ENCODE results near the gene PPEF1. TPM values are rescaled to one million over a fixed set of nuclear protein-coding genes. Genes with fewer than 3 reads are reported as not detected.

PPEF1 gene
- total and polyA plus RNA-seq, 2 experiments from 2014 or later = 0.76 TPM; not detected in 1

GRCh38 chrX:18757956-18758932, 50.8 kb downstream of the PPEF1 start (continued):
- TF ChIP-seq, protein P1, sequence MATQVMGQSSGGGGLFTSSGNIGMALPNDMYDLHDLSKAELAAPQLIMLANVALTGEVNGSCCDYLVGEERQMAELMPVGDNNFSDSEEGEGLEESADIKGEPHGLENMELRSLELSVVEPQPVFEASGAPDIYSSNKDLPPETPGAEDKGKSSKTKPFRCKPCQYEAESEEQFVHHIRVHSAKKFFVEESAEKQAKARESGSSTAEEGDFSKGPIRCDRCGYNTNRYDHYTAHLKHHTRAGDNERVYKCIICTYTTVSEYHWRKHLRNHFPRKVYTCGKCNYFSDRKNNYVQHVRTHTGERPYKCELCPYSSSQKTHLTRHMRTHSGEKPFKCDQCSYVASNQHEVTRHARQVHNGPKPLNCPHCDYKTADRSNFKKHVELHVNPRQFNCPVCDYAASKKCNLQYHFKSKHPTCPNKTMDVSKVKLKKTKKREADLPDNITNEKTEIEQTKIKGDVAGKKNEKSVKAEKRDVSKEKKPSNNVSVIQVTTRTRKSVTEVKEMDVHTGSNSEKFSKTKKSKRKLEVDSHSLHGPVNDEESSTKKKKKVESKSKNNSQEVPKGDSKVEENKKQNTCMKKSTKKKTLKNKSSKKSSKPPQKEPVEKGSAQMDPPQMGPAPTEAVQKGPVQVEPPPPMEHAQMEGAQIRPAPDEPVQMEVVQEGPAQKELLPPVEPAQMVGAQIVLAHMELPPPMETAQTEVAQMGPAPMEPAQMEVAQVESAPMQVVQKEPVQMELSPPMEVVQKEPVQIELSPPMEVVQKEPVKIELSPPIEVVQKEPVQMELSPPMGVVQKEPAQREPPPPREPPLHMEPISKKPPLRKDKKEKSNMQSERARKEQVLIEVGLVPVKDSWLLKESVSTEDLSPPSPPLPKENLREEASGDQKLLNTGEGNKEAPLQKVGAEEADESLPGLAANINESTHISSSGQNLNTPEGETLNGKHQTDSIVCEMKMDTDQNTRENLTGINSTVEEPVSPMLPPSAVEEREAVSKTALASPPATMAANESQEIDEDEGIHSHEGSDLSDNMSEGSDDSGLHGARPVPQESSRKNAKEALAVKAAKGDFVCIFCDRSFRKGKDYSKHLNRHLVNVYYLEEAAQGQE (IDR thresholded peaks at IDR 0.05; ENCODE audit: unreplicated experiment) = no peak
- TF ChIP-seq ZNF331 (CRISPR knock-in tag; IDR thresholded peaks at IDR 0.05; ENCODE audit: low read depth) (no peak), NANOG (IDR thresholded peaks at IDR 0.05; ENCODE audit: borderline replicate concordance) (no peak), ZNF114 (CRISPR knock-in tag; IDR thresholded peaks at IDR 0.05) (no peak)
- TF ChIP-seq, protein P2, sequence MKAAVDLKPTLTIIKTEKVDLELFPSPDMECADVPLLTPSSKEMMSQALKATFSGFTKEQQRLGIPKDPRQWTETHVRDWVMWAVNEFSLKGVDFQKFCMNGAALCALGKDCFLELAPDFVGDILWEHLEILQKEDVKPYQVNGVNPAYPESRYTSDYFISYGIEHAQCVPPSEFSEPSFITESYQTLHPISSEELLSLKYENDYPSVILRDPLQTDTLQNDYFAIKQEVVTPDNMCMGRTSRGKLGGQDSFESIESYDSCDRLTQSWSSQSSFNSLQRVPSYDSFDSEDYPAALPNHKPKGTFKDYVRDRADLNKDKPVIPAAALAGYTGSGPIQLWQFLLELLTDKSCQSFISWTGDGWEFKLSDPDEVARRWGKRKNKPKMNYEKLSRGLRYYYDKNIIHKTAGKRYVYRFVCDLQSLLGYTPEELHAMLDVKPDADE (IDR thresholded peaks at IDR 0.05) = no peak

DNA sequence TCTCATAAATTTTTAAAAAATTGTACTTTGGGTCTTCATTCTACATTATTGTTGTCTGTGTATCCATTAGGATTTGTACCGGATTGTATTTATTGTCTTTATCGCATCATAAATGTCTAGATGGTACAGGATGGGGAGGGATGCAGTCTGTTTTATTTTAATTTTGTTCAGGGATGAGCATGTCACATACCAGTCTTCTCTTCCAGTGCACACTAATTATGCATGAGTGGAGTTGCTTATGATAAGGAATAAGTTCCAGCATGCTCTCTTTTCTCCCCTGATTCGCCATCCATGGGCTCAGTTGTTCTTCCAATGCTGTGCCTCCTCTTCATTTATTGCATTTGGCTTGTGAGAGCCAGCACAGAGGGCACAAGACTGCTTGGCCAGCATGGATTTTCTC, 54.3 kb downstream of the PPEF1 start:
- no peak for DNase-seq (ENCODE audit: low spot score)
- H3K27ac Mint-ChIP-seq = no peak overlapping the region

More for the DNA sequence above, 54.3 kb downstream of the PPEF1 start:
- Histone ChIP-seq H3K36me3 (ENCODE audit: insufficient read depth) (no peaks in the 10 kb centered on the region), H3K9me2 (ENCODE audit: insufficient read depth) (no peaks in the 10 kb centered on the region), H3K4me1 (ENCODE audit: insufficient read depth) (peaks cover 7% of the 10 kb centered on the region; the same call in 1 of the 2 replicates), H3F3A (replicated peaks; ENCODE audit: low read depth) (no peaks in the 10 kb centered on the region), H3K4me3 (no peak overlapping the region), H3K27ac (ENCODE audit: low read depth) (no peak overlapping the region), H3K27me3 (ENCODE audit: insufficient read depth) (no peaks in the 10 kb centered on the region), H3K79me2 (replicated peaks; ENCODE audit: insufficient read depth) (no peaks in the 10 kb centered on the region), H2AFZ (no peak overlapping the region), H3K4me2 (no peak overlapping the region), H4K20me1 (replicated peaks; ENCODE audit: insufficient read depth) (no peaks in the 10 kb centered on the region)
- Mint-ChIP-seq H3K4me1 (peaks cover 19% of the 10 kb centered on the region; the same call in 2 of the 3 replicates), H3K9me3 (no peaks in the 10 kb centered on the region), H3K36me3 (ENCODE audit: low read depth) (no peaks in the 10 kb centered on the region), H3K27me3 (ENCODE audit: insufficient read depth, low read depth, poor library complexity) (peaks cover 2% of the 10 kb centered on the region), H3K4me3 (no peak overlapping the region)
- no peak for ATAC-seq
- TF ChIP-seq, protein P3, sequence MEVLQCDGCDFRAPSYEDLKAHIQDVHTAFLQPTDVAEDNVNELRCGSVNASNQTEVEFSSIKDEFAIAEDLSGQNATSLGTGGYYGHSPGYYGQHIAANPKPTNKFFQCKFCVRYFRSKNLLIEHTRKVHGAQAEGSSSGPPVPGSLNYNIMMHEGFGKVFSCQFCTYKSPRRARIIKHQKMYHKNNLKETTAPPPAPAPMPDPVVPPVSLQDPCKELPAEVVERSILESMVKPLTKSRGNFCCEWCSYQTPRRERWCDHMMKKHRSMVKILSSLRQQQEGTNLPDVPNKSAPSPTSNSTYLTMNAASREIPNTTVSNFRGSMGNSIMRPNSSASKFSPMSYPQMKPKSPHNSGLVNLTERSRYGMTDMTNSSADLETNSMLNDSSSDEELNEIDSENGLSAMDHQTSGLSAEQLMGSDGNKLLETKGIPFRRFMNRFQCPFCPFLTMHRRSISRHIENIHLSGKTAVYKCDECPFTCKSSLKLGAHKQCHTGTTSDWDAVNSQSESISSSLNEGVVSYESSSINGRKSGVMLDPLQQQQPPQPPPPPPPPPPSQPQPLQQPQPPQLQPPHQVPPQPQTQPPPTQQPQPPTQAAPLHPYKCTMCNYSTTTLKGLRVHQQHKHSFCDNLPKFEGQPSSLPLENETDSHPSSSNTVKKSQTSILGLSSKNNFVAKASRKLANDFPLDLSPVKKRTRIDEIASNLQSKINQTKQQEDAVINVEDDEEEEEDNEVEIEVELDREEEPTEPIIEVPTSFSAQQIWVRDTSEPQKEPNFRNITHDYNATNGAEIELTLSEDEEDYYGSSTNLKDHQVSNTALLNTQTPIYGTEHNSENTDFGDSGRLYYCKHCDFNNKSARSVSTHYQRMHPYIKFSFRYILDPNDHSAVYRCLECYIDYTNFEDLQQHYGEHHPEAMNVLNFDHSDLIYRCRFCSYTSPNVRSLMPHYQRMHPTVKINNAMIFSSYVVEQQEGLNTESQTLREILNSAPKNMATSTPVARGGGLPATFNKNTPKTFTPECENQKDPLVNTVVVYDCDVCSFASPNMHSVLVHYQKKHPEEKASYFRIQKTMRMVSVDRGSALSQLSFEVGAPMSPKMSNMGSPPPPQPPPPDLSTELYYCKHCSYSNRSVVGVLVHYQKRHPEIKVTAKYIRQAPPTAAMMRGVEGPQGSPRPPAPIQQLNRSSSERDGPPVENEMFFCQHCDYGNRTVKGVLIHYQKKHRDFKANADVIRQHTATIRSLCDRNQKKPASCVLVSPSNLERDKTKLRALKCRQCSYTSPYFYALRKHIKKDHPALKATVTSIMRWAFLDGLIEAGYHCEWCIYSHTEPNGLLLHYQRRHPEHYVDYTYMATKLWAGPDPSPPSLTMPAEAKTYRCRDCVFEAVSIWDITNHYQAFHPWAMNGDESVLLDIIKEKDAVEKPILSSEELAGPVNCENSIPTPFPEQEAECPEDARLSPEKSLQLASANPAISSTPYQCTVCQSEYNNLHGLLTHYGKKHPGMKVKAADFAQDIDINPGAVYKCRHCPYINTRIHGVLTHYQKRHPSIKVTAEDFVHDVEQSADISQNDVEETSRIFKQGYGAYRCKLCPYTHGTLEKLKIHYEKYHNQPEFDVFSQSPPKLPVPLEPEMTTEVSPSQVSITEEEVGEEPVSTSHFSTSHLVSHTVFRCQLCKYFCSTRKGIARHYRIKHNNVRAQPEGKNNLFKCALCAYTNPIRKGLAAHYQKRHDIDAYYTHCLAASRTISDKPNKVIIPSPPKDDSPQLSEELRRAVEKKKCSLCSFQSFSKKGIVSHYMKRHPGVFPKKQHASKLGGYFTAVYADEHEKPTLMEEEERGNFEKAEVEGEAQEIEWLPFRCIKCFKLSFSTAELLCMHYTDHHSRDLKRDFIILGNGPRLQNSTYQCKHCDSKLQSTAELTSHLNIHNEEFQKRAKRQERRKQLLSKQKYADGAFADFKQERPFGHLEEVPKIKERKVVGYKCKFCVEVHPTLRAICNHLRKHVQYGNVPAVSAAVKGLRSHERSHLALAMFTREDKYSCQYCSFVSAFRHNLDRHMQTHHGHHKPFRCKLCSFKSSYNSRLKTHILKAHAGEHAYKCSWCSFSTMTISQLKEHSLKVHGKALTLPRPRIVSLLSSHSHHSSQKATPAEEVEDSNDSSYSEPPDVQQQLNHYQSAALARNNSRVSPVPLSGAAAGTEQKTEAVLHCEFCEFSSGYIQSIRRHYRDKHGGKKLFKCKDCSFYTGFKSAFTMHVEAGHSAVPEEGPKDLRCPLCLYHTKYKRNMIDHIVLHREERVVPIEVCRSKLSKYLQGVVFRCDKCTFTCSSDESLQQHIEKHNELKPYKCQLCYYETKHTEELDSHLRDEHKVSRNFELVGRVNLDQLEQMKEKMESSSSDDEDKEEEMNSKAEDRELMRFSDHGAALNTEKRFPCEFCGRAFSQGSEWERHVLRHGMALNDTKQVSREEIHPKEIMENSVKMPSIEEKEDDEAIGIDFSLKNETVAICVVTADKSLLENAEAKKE (CRISPR knock-in tag; IDR thresholded peaks at IDR 0.05) = no peak
- no peak for TF ChIP-seq CREB1 (CRISPR knock-in tag; IDR thresholded peaks at IDR 0.05; ENCODE audit: low read depth)

Measured in GM23338 (cell line).